KMS-11 (cell line): Measurements from ENCODE around the gene ZNF670.

Experiments used
- H2AFZ ChIP-seq: fragments of 200-600 bp; sonication (generic); 2 replicates; pipeline ENCODE4 v1.6.1; 2016; ENCODE audit warnings: antibody characterized with exemption, mixed run types, low read depth
- H3K27ac ChIP-seq: fragments of 200-600 bp; sonication (generic); 2 replicates; pipeline ENCODE4 v1.6.1; 2016; ENCODE audit warnings: mild to moderate bottlenecking, mixed run types
- H3K27me3 ChIP-seq: fragments of 200-600 bp; sonication (generic); 2 replicates; pipeline ENCODE4 v1.6.1; 2017; ENCODE audit warnings: mild to moderate bottlenecking, low read depth, mixed run types, moderate library complexity; ENCODE audit not compliant: insufficient read depth
- H3K36me3 ChIP-seq: fragments of 200-600 bp; sonication (generic); 2 replicates; pipeline ENCODE4 v1.6.1; 2017; ENCODE audit warnings: mild to moderate bottlenecking, mixed run types; ENCODE audit not compliant: insufficient read depth
- H3K4me1 ChIP-seq: fragments of 200-600 bp; sonication (generic); 2 replicates; pipeline ENCODE4 v1.6.1; 2016; ENCODE audit warnings: mild to moderate bottlenecking, low read depth, mixed run types; ENCODE audit not compliant: poor library complexity, severe bottlenecking
- H3K4me2 ChIP-seq: fragments of 200-600 bp; sonication (generic); 2 replicates; pipeline ENCODE4 v1.7.0; 2016; ENCODE audit warnings: mild to moderate bottlenecking, mixed run types
- H3K4me3 ChIP-seq: fragments of 200-600 bp; sonication (generic); IDR thresholded peaks from 2 replicates; pipeline ENCODE4 v1.6.1; 2017; ENCODE audit warnings: low read depth, low read length, mixed read lengths; ENCODE audit not compliant: insufficient read depth
- H3K79me2 ChIP-seq: fragments of 200-600 bp; sonication (generic); 2 replicates; pipeline ENCODE4 v1.6.1; 2016; ENCODE audit warnings: low read depth, mixed run types; ENCODE audit not compliant: insufficient read depth
- H3K9ac ChIP-seq: fragments of 200-600 bp; sonication (generic); 2 replicates; pipeline ENCODE4 v1.6.1; 2016; ENCODE audit warnings: mild to moderate bottlenecking, mixed run types
- H4K20me1 ChIP-seq: fragments of 200-600 bp; sonication (generic); 2 replicates; pipeline ENCODE4 v1.6.1; 2016; ENCODE audit warnings: mild to moderate bottlenecking, mixed run types; ENCODE audit not compliant: insufficient read depth
- CTCF ChIP-seq: fragments of 200-600 bp; sonication (generic); conservative IDR thresholded peaks from 2 replicates; pipeline ENCODE4 v1.6.1; 2017; ENCODE audit warnings: low read depth, mild to moderate bottlenecking, antibody characterized with exemption, low read length, moderate library complexity, mixed read lengths

ZNF670 gene

GRCh38 chr1:247111700-247112478 is 33.3 kb upstream of the ZNF670 start:
- Histone ChIP-seq H3K79me2 (no peaks in the 10 kb centered on the region), H3K9ac (no peak overlapping the region), H3K4me1 (no peaks in the 10 kb centered on the region), H3K4me3 (no peak overlapping the region), H3K27ac (no peak overlapping the region), H2AFZ (no peak overlapping the region; the same call in 1 of the 2 replicates), H3K4me2 (no peak overlapping the region), H4K20me1 (no peaks in the 10 kb centered on the region), H3K27me3 (no peaks in the 10 kb centered on the region), H3K36me3 (no peaks in the 10 kb centered on the region)
- no peak for TF ChIP-seq CTCF

GRCh38 chr1:247111259-247111699 is 32.7 kb upstream of the ZNF670 start:
- Histone ChIP-seq H4K20me1 (no peaks in the 10 kb centered on the region), H3K27ac (no peak overlapping the region), H3K4me3 (no peak overlapping the region), H3K36me3 (no peaks in the 10 kb centered on the region), H2AFZ (no peak overlapping the region), H3K27me3 (no peaks in the 10 kb centered on the region), H3K79me2 (no peaks in the 10 kb centered on the region), H3K4me2 (no peak overlapping the region), H3K9ac (no peak overlapping the region), H3K4me1 (no peaks in the 10 kb centered on the region)
- no peak for TF ChIP-seq CTCF

- H4K20me1 ChIP-seq, result no peaks in the 10 kb centered on the region
- H3K27ac ChIP-seq, result no peak overlapping the region
- H3K4me2 ChIP-seq, result no peak overlapping the region
- no peaks in the 10 kb centered on the region for H3K4me1 ChIP-seq
- H3K79me2 ChIP-seq, result no peaks in the 10 kb centered on the region
- no peaks in the 10 kb centered on the region for H3K27me3 ChIP-seq
- H2AFZ ChIP-seq, result no peak overlapping the region
- no peak for TF ChIP-seq CTCF
- H3K9ac ChIP-seq, result no peak overlapping the region
- H3K4me3 ChIP-seq, result no peak overlapping the region
- H3K36me3 ChIP-seq, result no peaks in the 10 kb centered on the region
Observed at GRCh38 chr1:247110627-247111258, 32.1 kb upstream of the ZNF670 start.

GRCh38 chr1:247107694-247108093 is 29.1 kb upstream of the ZNF670 start:
- Histone ChIP-seq H3K4me3 (no peak overlapping the region), H3K4me2 (no peak overlapping the region), H3K4me1 (no peaks in the 10 kb centered on the region), H3K27me3 (no peaks in the 10 kb centered on the region), H3K36me3 (peaks cover 3% of the 10 kb centered on the region; the same call in 1 of the 2 replicates), H3K9ac (no peak overlapping the region), H2AFZ (no peak overlapping the region), H3K27ac (no peak overlapping the region), H3K79me2 (peaks cover 5% of the 10 kb centered on the region; the same call in 1 of the 2 replicates), H4K20me1 (no peaks in the 10 kb centered on the region)
- TF ChIP-seq CTCF, result no peak
